Lung (tissue), 12 donors: Measurements from ENCODE around the gene LRRC8D. TPM values are rescaled to one million over a fixed set of nuclear protein-coding genes. Genes with fewer than 3 reads are reported as not detected.
A peak's percentile ranks its signal among the peaks of the same experiment; 100 is the strongest.

ENCODE experiments used
- ATAC-seq: fragments of 200-7000 bp; cut with Tn5 transposase; one replicate; pipeline ENCODE4 v1.9.1; 2020; ENCODE audit warnings: moderate number of reproducible peaks; ENCODE audit not compliant: insufficient read depth, low FRiP score
- DNase-seq, 3 donors: peaks; one replicate each; pipeline ENCODE4 v3.0.0-alpha.2; 2013 to 2017
- H3K27ac ChIP-seq, 2 donors: one replicate each; pipeline ENCODE4 v1.5.1; 2013; ENCODE audit warnings: mild to moderate bottlenecking in 2 of 2, moderate library complexity in 2 of 2, control low read depth in 1 of 2, inconsistent platforms in 1 of 2, low read depth in 1 of 2, low read length in 1 of 2
- H3K27me3 ChIP-seq, 3 donors: one replicate each; pipeline ENCODE4 v1.5.1; 2013; ENCODE audit warnings: low read length in 2 of 3; ENCODE audit not compliant: control insufficient read depth in 3 of 3, insufficient read depth in 3 of 3
- H3K36me3 ChIP-seq, 4 donors: one replicate each; pipeline ENCODE4 v1.5.1; 2013; ENCODE audit warnings: low read length in 4 of 4, mild to moderate bottlenecking in 1 of 4, moderate library complexity in 1 of 4; ENCODE audit not compliant: control insufficient read depth in 4 of 4, insufficient read depth in 4 of 4
- H3K4me1 ChIP-seq, 5 donors: one replicate each; pipeline ENCODE4 v1.5.1; 2013; ENCODE audit warnings: low read length in 5 of 5, mild to moderate bottlenecking in 2 of 5, moderate library complexity in 1 of 5; ENCODE audit not compliant: control insufficient read depth in 5 of 5, insufficient read depth in 5 of 5
- H3K4me3 ChIP-seq: one replicate; pipeline ENCODE4 v1.5.1; 2013; ENCODE audit warnings: mild to moderate bottlenecking, control low read depth, moderate library complexity
- H3K9ac ChIP-seq, 2 donors: one replicate each; pipeline ENCODE4 v1.5.1; 2013; ENCODE audit warnings: low read length in 2 of 2, control low read depth in 1 of 2; ENCODE audit not compliant: insufficient read depth in 1 of 2
- H3K9me3 ChIP-seq, 4 donors: one replicate each; pipeline ENCODE4 v1.5.1; 2013; ENCODE audit warnings: low read length in 3 of 4, mild to moderate bottlenecking in 1 of 4, moderate library complexity in 1 of 4; ENCODE audit not compliant: control insufficient read depth in 4 of 4, insufficient read depth in 3 of 4
- WGBS, 2 donors: extraction: QIAGEN DNeasy Blood & Tissue Kit; methylation state at CpG; one replicate each; pipeline ENCODE4 v1.1.7; 2013; 5-methylcytosine and 5-hydroxymethylcytosine counted together
- polyA plus RNA-seq, 2 donors: library from polyadenylated mRNA; stranded (reverse); fragments of 200-250 nt; gene quantifications; one replicate each; pipeline ENCODE4 v1.2.1, GENCODE V29; 2013
- total RNA-seq, 2 donors: library from RNA; depleted of rRNA in 1 of 2; stranded (reverse); fragments of >200 nt in 1 of 2; gene quantifications; one replicate each; pipeline ENCODE4 v1.2.1, GENCODE V29; 2014 to 2021
- TF ChIP-seq, protein P1 (sequence below): IDR thresholded peaks from 2 replicates; pipeline ENCODE4 v1.5.1; 2012; ENCODE audit warnings: mild to moderate bottlenecking; ENCODE audit errors: control extremely low read depth, extremely low read depth
- donor health status: control.
- donor health status: control.
- donor health status: Bipolar disorder and iron deficiency.
- donor health status: healthy.
- donor health status: DM: yes; HTN: yes; CAD: no.

LRRC8D gene
- total and polyA plus RNA-seq, 4 donors = 5.1 to 24.2 (median 11.3) TPM

DNA sequence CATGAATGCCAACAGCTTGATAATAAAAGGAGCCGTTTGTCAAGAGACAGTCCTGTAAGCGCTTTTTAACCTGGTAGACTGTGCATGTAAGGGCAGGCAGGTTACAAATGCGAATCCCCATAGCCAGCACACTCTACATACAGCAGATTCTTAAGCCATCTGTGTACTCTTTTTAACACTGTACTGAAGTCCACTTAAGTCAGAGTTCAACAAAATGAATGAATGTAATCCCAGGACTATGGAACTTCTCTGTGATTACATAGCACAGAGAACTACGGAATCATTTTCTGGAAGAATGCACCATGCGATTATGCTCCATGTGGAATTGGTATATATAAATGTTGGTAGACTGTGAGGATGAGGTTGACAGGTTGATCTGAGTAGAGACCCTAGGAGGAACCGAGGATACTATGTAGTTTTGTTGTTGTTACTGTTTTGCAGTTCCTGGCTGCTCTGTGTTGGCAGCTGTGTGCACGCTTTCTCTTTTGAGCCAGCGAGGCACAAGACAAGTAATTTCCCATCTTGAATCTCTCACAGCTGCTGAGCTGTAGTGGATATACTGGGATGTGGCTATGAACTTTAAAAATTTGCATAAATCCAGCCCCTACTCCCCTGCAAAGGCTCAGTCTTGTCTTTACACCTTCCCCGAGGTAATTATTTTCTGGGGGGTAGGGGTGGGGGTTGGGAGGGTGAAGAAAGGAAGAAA, 21.9 kb downstream of the LRRC8D start:
- ATAC-seq = peak; percentile 12
- DNase-seq = peak; percentile 47 to 75 (median 74)
- TF ChIP-seq, protein P1, sequence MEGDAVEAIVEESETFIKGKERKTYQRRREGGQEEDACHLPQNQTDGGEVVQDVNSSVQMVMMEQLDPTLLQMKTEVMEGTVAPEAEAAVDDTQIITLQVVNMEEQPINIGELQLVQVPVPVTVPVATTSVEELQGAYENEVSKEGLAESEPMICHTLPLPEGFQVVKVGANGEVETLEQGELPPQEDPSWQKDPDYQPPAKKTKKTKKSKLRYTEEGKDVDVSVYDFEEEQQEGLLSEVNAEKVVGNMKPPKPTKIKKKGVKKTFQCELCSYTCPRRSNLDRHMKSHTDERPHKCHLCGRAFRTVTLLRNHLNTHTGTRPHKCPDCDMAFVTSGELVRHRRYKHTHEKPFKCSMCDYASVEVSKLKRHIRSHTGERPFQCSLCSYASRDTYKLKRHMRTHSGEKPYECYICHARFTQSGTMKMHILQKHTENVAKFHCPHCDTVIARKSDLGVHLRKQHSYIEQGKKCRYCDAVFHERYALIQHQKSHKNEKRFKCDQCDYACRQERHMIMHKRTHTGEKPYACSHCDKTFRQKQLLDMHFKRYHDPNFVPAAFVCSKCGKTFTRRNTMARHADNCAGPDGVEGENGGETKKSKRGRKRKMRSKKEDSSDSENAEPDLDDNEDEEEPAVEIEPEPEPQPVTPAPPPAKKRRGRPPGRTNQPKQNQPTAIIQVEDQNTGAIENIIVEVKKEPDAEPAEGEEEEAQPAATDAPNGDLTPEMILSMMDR = no peak
- Histone ChIP-seq H3K9ac (no peak overlapping the region), H3K27ac (peak overlapping the region in 1 of 2 donors; percentile 68), H3K4me3 (peak overlapping the region; percentile 73), H3K9me3 (no peaks in the 10 kb centered on the region), H3K27me3 (no peaks in the 10 kb centered on the region), H3K4me1 (peaks cover 1 to 13% (median 4%) of the 10 kb centered on the region in 5 donors), H3K36me3 (no peaks in the 10 kb centered on the region)
- 35 to 36% methylated on average over 9 of the region's 9 CpGs for WGBS, 2 donors

DNA sequence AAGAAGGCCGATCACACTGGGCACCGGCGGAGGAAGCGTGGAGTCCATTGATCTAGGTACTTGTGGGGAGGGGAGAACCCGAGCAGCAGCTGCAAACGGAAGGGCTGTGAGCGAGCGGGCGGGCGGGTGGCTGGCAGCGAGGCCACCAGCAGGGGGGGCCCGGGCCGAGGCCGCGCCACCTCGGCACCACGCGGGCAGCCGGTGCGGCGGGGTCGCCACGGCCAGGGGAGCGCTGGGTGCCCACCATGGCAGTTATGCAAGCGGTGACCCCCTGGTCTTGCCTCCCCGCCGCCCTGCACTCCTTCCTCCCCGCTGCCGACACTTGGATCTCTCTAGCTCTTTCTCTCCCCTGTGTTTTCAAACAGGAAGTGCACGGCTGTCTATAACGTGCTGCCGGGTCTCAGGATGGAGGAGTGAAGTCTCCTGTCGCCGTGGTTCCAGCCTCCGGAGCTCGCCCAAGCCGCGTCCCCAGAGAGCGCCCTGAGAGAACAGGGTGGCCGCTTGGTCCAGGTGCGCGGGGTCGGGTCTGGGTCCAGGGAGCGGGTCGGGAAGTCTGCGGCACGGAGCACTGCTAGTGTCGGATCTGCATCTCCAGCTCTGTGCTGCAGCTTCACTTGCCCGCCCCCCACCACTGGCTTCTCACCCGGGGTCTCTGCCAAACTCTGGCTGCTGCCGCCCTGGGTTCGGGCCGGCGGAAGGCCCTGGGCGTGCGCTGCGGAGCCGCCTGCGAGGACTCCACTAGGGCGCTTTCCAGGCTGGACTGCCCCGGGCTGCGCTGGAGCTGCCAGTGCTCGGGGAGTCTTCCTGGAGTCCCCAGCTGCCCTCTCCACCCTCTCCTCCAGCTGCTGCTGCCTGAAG, 22.7 kb downstream of the LRRC8D start:
- peaks cover 1 to 13% (median 4%) of the 10 kb centered on the region in 5 donors for H3K4me1 ChIP-seq
- WGBS, 2 donors = 2 to 6% methylated on average over 59 to 63 of the region's 63 CpGs
- ATAC-seq (peak; percentile 96), DNase-seq (peak; percentile 74 to 78 (median 75))
- no peaks in the 10 kb centered on the region for H3K27me3 ChIP-seq
- H3K36me3 ChIP-seq = peaks cover 0 to 4% (median 0%) of the 10 kb centered on the region in 4 donors
- H3K27ac ChIP-seq = peak overlapping the region; percentile 68 to 88
- peak overlapping the region in 1 of 2 donors; percentile 50 for H3K9ac ChIP-seq
- no peaks in the 10 kb centered on the region for H3K9me3 ChIP-seq
- H3K4me3 ChIP-seq = peak overlapping the region; percentile 73
- TF ChIP-seq, protein P1 = peak; percentile 31

DNA sequence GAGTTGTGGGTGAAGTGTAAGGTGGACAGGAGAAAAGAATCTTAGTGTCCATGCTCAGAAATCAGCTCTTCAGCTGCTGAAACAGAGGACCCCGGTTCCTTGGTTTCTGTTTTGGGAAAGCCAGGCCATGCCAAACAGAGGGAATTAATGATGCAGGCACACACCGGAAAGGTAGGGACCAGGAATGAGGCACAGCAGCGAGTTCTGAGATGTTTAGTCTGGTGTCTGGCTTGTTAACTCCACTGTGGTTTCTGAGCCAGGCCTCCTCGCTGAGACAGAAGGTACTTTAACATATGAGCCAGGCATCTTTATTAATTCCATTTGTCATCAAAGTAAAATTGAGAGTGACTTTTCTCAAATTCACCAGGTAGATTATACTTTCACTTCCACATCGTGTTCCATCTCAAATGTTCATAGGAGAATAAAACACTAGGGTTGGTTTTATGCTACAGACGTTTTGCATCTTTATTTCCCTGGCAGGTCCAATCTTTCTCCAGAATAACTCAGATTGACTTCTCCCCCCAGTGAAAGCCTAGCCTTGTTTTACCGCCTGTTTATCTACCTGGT, 23.5 kb downstream of the LRRC8D start:
- WGBS, 2 donors = 82 to 87% methylated on average over 7 of the region's 7 CpGs
- ATAC-seq (no peak), DNase-seq (no peak)

More for the DNA sequence above, 23.5 kb downstream of the LRRC8D start:
- Histone ChIP-seq H3K4me1 (peaks cover 1 to 13% (median 4%) of the 10 kb centered on the region in 5 donors), H3K4me3 (no peak overlapping the region), H3K27me3 (no peaks in the 10 kb centered on the region), H3K36me3 (peaks cover 0 to 4% (median 0%) of the 10 kb centered on the region in 4 donors), H3K9ac (no peak overlapping the region), H3K27ac (no peak overlapping the region), H3K9me3 (no peaks in the 10 kb centered on the region)
- TF ChIP-seq, protein P1 = no peak
